ENCODE measurements around the gene DNMT3A.

The DNMT3A gene

DNA sequence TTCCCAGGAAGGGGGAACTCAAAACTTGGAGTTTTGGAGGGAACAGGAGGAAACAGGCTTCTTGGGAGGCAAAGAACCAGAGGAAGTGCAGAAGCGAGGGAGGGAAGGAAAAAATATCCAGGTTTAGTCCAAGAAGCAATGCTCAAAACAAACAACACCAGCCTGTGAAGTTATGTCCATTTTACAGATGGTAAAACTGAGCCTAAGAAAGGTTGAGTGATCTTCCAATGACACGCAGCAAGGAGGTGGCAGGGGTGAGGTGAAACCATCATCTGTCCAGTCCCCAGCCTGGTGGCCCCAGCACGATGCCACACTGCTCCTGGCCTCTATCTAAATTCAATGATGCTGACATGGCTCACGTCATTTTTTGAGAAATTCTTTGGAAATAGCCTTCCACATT, 10.8 kb downstream of the DNMT3A start:
- peaks cover 0 to 9% (median 0%) of the 10 kb centered on the region in 5 donors for H3K36me3 ChIP-seq (ENCODE audit: control insufficient read depth in 5 of 5, insufficient read depth in 5 of 5, low read length in 5 of 5)
- peaks cover 0 to 13% (median 6%) of the 10 kb centered on the region in 5 donors for H3K4me1 ChIP-seq (ENCODE audit: control insufficient read depth in 5 of 5, insufficient read depth in 5 of 5, low read length in 5 of 5)
- no peak overlapping the region for H3K9ac ChIP-seq (ENCODE audit: low read length in 5 of 5)
- no peaks in the 10 kb centered on the region for H3K27me3 ChIP-seq (ENCODE audit: control insufficient read depth in 5 of 5, insufficient read depth in 4 of 5, low read length in 5 of 5)
- no peak overlapping the region for H3K27ac ChIP-seq (ENCODE audit: low read depth, low read length)
- H3K9me3 ChIP-seq (ENCODE audit: control insufficient read depth in 5 of 5, low read length in 5 of 5): peaks cover 2 to 11% (median 8%) of the 10 kb centered on the region in 5 donors
- H3K4me3 ChIP-seq (ENCODE audit: low read depth in 1 of 5, low read length in 5 of 5): no peak overlapping the region

DNA sequence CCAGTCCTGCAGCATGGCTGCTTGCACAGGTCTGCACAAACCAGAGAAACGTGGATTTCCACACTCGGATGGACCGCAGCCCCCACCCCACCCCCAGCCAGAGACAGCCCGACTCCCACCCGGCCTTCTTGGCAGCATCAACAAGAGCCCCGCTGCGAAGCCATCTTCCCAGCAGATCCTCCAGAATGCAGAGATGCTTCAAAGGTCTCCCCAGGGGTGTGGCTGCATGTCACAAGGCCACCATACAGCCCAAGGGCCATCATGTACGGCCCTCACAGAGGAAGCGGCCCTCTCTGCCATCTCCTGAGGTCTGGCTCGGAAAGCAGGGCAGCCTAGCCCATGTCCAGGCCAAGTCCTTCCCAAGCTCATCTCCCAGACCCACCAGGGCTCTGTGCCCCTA, 11.5 kb downstream of the DNMT3A start:
- H3K9me3 ChIP-seq (ENCODE audit: control insufficient read depth in 5 of 5, low read length in 5 of 5): peaks cover 2 to 11% (median 8%) of the 10 kb centered on the region in 5 donors
- H3K27me3 ChIP-seq (ENCODE audit: control insufficient read depth in 5 of 5, insufficient read depth in 4 of 5, low read length in 5 of 5): no peaks in the 10 kb centered on the region
- peaks cover 0 to 9% (median 0%) of the 10 kb centered on the region in 5 donors for H3K36me3 ChIP-seq (ENCODE audit: control insufficient read depth in 5 of 5, insufficient read depth in 5 of 5, low read length in 5 of 5)
- no peak overlapping the region for H3K9ac ChIP-seq (ENCODE audit: low read length in 5 of 5)
- no peak overlapping the region for H3K27ac ChIP-seq (ENCODE audit: low read depth, low read length)
- peaks cover 2 to 12% (median 9%) of the 10 kb centered on the region in 5 donors for H3K4me1 ChIP-seq (ENCODE audit: control insufficient read depth in 5 of 5, insufficient read depth in 5 of 5, low read length in 5 of 5)
- no peak overlapping the region for H3K4me3 ChIP-seq (ENCODE audit: low read depth in 1 of 5, low read length in 5 of 5)

DNA sequence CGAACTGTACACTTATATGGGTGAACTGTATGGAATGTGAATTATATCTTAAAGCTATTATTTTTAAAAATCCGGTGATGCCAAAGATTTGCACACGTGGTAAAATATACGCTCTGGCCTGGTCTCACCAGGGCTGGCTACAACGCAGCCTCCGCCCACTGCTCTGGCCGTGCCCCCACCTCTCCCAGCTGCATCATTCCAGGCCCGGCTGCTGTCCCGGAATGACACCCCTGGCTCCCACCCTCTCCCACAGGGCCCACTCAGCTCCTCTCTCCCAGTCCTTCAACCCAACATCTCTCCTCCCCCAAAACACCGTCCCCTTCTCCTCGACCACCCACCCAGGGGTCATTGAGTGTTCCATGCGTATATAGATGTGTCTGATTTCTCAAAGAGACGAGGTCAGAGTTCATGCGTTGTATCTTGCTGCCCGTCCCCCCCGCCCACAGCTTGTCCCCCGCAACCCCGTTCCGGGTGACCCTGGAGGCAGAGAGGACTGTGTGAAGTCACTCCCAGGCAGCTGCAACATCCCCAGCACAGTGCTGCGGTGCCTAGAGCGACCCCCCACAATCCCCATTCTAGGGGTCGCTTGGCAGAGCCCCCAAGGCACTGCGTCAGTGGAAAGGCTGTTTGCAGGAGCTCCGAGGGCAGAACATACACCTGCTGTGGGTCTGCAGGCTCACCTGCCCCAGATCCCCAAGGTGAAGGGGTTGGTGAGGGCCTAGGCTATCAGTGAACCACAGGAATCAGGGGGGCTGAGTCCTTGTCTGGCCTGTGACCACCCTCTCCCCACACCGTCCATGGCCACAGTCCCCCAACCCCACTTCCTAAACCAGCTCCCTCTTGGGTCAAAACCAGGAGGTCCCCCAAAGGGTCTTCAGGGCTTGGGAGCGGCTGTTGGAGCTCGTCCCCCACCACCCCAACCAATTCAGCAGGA, 13.3 kb downstream of the DNMT3A start:
- Histone ChIP-seq H3K27me3 (ENCODE audit: control insufficient read depth in 5 of 5, insufficient read depth in 4 of 5, low read length in 5 of 5) (no peaks in the 10 kb centered on the region), H3K4me1 (ENCODE audit: control insufficient read depth in 5 of 5, insufficient read depth in 5 of 5, low read length in 5 of 5) (peaks cover 5 to 24% (median 19%) of the 10 kb centered on the region in 5 donors), H3K9ac (ENCODE audit: low read length in 5 of 5) (no peak overlapping the region), H3K9me3 (ENCODE audit: control insufficient read depth in 5 of 5, low read length in 5 of 5) (peaks cover 2 to 11% (median 8%) of the 10 kb centered on the region in 5 donors), H3K4me3 (ENCODE audit: low read depth in 1 of 5, low read length in 5 of 5) (no peak overlapping the region), H3K36me3 (ENCODE audit: control insufficient read depth in 5 of 5, insufficient read depth in 5 of 5, low read length in 5 of 5) (peaks cover 0 to 9% (median 0%) of the 10 kb centered on the region in 5 donors), H3K27ac (ENCODE audit: low read depth, low read length) (no peak overlapping the region)

DNA sequence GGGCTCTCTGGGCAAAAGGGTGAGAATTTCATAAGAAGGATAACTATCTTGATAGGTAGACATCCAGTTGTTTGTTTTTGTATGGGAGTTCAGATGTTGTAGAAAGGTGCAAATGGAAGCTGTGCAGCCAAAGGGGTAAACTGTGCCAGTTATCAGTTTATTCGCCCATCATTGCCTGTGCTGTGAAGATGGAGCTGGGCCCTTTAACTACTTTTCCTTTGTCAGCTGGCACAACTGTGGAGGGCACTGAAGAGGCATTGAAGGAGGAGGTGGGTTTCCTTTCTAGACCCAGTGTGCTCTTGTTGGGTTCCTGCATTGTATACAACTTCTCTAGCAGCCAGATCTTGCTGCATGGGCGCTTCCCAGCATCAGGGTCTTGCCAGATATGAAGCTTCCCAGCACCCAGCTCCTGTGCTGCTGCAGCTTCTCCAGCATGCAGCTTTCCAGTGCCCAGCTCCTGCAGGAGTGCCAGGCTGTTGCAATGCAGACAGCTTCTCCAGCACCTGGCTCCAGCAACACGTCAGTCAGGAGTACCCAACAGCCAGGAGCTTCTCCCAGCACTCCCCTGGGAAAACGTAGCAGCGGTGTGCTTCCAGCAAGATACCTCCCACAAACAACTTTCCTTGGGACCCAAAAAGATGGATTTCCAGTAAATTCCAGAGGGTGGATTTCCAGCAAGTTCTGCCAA, 15.3 kb downstream of the DNMT3A start:
- H3K27me3 ChIP-seq (ENCODE audit: control insufficient read depth in 5 of 5, insufficient read depth in 4 of 5, low read length in 5 of 5): no peaks in the 10 kb centered on the region
- peaks cover 0 to 9% (median 0%) of the 10 kb centered on the region in 5 donors for H3K36me3 ChIP-seq (ENCODE audit: control insufficient read depth in 5 of 5, insufficient read depth in 5 of 5, low read length in 5 of 5)
- H3K9ac ChIP-seq (ENCODE audit: low read length in 5 of 5): no peak overlapping the region
- no peak overlapping the region for H3K27ac ChIP-seq (ENCODE audit: low read depth, low read length)
- peaks cover 5 to 21% (median 17%) of the 10 kb centered on the region in 5 donors for H3K4me1 ChIP-seq (ENCODE audit: control insufficient read depth in 5 of 5, insufficient read depth in 5 of 5, low read length in 5 of 5)
- peak overlapping the region in 1 of 5 donors; percentile 16 for H3K4me3 ChIP-seq (ENCODE audit: low read depth in 1 of 5, low read length in 5 of 5)
- H3K9me3 ChIP-seq (ENCODE audit: control insufficient read depth in 5 of 5, low read length in 5 of 5): peaks cover 2 to 11% (median 8%) of the 10 kb centered on the region in 5 donors

DNA sequence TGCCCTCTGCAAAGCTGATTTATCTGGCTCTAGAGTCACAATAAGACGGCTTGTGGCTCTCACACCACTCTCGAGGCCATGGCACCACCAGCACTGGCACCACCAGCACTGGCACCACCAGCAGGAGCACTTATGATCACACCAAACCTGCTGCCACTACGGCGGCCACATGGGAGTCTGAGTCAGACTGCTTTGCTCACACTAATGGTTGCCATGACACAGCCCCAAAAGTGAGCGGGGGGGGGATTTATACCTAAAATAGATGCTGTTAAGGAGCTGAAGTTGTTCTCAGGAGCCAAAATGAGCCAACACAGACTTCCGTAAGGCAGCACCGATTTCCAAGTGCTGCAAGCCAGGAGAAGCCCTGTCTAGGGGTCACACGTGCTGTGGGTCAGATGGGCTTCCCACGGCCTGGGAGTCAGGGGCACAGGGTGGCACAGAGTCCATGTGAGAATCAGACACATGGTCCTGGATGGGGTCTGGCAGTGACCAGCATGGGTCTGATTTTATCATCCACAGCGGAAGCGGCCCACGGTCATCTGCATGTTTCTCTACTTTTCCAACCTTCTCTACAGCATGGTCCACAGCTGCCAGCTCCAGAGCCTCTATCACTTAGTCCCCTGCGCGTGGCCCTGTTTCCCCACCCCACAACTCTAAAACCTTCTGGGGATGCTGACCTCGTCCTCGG, 16.7 kb downstream of the DNMT3A start:
- Histone ChIP-seq H3K27ac (ENCODE audit: low read depth, low read length) (no peak overlapping the region), H3K4me1 (ENCODE audit: control insufficient read depth in 5 of 5, insufficient read depth in 5 of 5, low read length in 5 of 5) (peaks cover 5 to 19% (median 17%) of the 10 kb centered on the region in 5 donors), H3K9me3 (ENCODE audit: control insufficient read depth in 5 of 5, low read length in 5 of 5) (peaks cover 2 to 11% (median 8%) of the 10 kb centered on the region in 5 donors), H3K9ac (ENCODE audit: low read length in 5 of 5) (no peak overlapping the region), H3K4me3 (ENCODE audit: low read depth in 1 of 5, low read length in 5 of 5) (no peak overlapping the region), H3K27me3 (ENCODE audit: control insufficient read depth in 5 of 5, insufficient read depth in 4 of 5, low read length in 5 of 5) (no peaks in the 10 kb centered on the region), H3K36me3 (ENCODE audit: control insufficient read depth in 5 of 5, insufficient read depth in 5 of 5, low read length in 5 of 5) (peaks cover 0 to 9% (median 0%) of the 10 kb centered on the region in 5 donors)

DNA sequence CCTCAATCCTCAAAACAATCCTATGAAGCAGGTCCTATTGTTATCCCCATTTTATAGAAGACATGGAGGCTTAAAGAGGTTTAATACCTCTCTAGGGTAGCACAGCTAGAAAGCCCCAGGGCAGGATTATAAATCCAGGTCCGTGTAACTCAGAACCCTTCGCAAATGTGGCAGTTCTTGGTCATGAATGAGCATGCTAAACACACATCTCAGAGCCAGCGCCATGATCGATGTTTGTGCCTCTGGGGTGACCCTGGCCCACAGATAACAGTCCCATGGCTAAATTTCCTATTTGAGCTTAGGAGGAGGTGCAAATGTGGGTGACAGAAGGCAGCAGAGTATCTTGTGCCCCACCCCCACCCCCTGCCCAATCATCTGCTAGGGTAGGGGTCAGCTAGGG, 17.5 kb downstream of the DNMT3A start:
- Histone ChIP-seq H3K27ac (ENCODE audit: low read depth, low read length) (no peak overlapping the region), H3K4me1 (ENCODE audit: control insufficient read depth in 5 of 5, insufficient read depth in 5 of 5, low read length in 5 of 5) (peaks cover 5 to 19% (median 17%) of the 10 kb centered on the region in 5 donors), H3K36me3 (ENCODE audit: control insufficient read depth in 5 of 5, insufficient read depth in 5 of 5, low read length in 5 of 5) (peaks cover 0 to 9% (median 0%) of the 10 kb centered on the region in 5 donors)

DNA sequence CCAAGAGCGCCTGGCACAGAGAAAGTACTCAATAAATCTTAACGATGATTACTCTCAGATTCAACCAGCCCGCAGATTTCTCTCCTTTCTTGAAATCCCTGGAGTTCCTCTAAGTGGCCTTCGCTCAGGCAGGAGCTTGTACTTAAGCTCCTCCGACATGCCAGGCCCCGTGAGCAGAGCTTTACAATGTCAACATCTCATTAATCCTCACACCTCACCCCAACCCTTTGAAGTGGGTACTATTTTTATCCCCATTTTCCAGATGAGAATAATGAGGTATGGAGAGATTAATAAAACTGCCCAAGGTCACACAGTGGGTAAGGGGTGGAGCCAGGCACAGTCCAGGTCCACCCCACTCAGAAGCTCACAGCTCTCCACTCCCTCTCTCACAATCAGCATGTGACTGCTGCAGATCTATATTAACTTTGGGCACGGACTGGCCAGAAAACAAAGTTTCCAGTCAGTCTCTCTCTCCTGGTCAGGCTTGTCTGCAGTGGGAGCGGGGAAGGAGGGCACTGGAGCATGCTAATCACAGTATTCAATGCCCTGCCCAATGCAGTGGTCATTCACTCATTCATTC, 18.0 kb downstream of the DNMT3A start:
- Histone ChIP-seq H3K27ac (ENCODE audit: low read depth, low read length) (no peak overlapping the region), H3K9ac (ENCODE audit: low read length in 5 of 5) (no peak overlapping the region)

More for the DNA sequence above, 17.5 kb downstream of the DNMT3A start:
- H3K9me3 ChIP-seq (ENCODE audit: control insufficient read depth in 5 of 5, low read length in 5 of 5): peaks cover 2 to 11% (median 8%) of the 10 kb centered on the region in 5 donors
- H3K27me3 ChIP-seq (ENCODE audit: control insufficient read depth in 5 of 5, insufficient read depth in 4 of 5, low read length in 5 of 5): no peaks in the 10 kb centered on the region
- H3K9ac ChIP-seq (ENCODE audit: low read length in 5 of 5): no peak overlapping the region
- H3K4me3 ChIP-seq (ENCODE audit: low read depth in 1 of 5, low read length in 5 of 5): no peak overlapping the region

DNA sequence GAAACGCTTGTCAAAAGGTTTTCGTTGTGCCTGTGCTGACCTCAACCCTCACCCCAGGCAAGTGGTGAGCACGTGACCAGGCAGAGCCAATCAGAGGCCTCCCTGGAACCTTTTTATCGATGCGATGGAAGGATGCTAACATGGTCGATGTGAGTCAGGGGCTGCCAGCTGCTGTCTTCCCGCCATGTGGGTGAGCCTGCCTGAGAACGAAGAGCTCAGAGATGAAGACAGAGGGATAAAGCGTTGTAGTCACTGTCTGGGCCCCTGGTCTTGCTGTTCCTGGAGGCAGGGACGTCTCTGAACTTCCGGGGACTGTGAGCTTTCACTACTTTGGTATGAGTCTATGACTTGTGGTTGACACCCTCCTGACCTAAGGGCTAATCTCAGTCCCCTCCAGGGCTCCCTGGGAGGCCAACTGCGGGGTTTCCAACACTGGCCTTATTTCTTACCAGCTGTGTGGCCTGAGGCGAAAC, 18.6 kb downstream of the DNMT3A start:
- Histone ChIP-seq H3K27ac (ENCODE audit: low read depth, low read length) (no peak overlapping the region), H3K9ac (ENCODE audit: low read length in 5 of 5) (no peak overlapping the region), H3K4me1 (ENCODE audit: control insufficient read depth in 5 of 5, insufficient read depth in 5 of 5, low read length in 5 of 5) (peaks cover 5 to 13% (median 11%) of the 10 kb centered on the region in 5 donors), H3K4me3 (ENCODE audit: low read depth in 1 of 5, low read length in 5 of 5) (no peak overlapping the region), H3K36me3 (ENCODE audit: control insufficient read depth in 5 of 5, insufficient read depth in 5 of 5, low read length in 5 of 5) (peaks cover 0 to 9% (median 0%) of the 10 kb centered on the region in 5 donors), H3K27me3 (ENCODE audit: control insufficient read depth in 5 of 5, insufficient read depth in 4 of 5, low read length in 5 of 5) (no peaks in the 10 kb centered on the region), H3K9me3 (ENCODE audit: control insufficient read depth in 5 of 5, low read length in 5 of 5) (peaks cover 2 to 11% (median 8%) of the 10 kb centered on the region in 5 donors)

More for the DNA sequence above, 18.0 kb downstream of the DNMT3A start:
- no peaks in the 10 kb centered on the region for H3K27me3 ChIP-seq (ENCODE audit: control insufficient read depth in 5 of 5, insufficient read depth in 4 of 5, low read length in 5 of 5)
- peaks cover 0 to 9% (median 0%) of the 10 kb centered on the region in 5 donors for H3K36me3 ChIP-seq (ENCODE audit: control insufficient read depth in 5 of 5, insufficient read depth in 5 of 5, low read length in 5 of 5)
- H3K4me1 ChIP-seq (ENCODE audit: control insufficient read depth in 5 of 5, insufficient read depth in 5 of 5, low read length in 5 of 5): peaks cover 5 to 16% (median 14%) of the 10 kb centered on the region in 5 donors
- H3K9me3 ChIP-seq (ENCODE audit: control insufficient read depth in 5 of 5, low read length in 5 of 5): peaks cover 2 to 11% (median 8%) of the 10 kb centered on the region in 5 donors
- no peak overlapping the region for H3K4me3 ChIP-seq (ENCODE audit: low read depth in 1 of 5, low read length in 5 of 5)

DNA sequence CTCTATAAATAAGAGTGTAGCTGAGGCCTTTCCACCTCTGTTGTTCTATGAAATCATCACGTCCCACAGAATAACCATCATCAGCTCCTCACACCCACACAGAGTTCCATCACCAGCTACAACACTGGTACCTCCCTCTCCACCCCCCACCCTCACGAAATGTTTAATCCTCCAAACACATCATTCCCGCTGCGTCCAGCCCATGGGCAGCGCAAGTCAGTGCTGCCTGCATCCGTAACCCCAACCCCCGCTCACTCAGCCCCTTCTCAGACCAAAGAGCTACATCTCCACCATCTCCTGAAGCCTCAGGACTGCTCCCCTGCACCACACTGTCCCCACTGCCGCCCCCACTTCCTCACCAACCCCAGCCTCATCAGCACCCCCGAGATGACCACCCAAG, 19.4 kb downstream of the DNMT3A start:
- peaks cover 2 to 8% (median 8%) of the 10 kb centered on the region in 5 donors for H3K9me3 ChIP-seq (ENCODE audit: control insufficient read depth in 5 of 5, low read length in 5 of 5)
- H3K9ac ChIP-seq (ENCODE audit: low read length in 5 of 5): no peak overlapping the region
- H3K36me3 ChIP-seq (ENCODE audit: control insufficient read depth in 5 of 5, insufficient read depth in 5 of 5, low read length in 5 of 5): peaks cover 0 to 9% (median 0%) of the 10 kb centered on the region in 5 donors
- H3K4me3 ChIP-seq (ENCODE audit: low read depth in 1 of 5, low read length in 5 of 5): no peak overlapping the region
- H3K4me1 ChIP-seq (ENCODE audit: control insufficient read depth in 5 of 5, insufficient read depth in 5 of 5, low read length in 5 of 5): peaks cover 5 to 14% (median 11%) of the 10 kb centered on the region in 5 donors
- H3K27ac ChIP-seq (ENCODE audit: low read depth, low read length): no peak overlapping the region
- no peaks in the 10 kb centered on the region for H3K27me3 ChIP-seq (ENCODE audit: control insufficient read depth in 5 of 5, insufficient read depth in 4 of 5, low read length in 5 of 5)

All from subcutaneous abdominal adipose tissue (tissue), 5 donors.